ENCODE results near the gene DDX19B. TPM values are rescaled to one million over a fixed set of nuclear protein-coding genes. Genes with fewer than 3 reads are reported as not detected.

DDX19B gene
- total and polyA plus RNA-seq, 9 of the 15 experiments (the other 6 are each of a cell fraction or from before 2014, with no cell fraction given) = 7.0 to 32.9 (median 19.3) TPM

- Histone ChIP-seq H2AFZ (ENCODE audit: low read depth, low read length) (peak overlapping the region; percentile 71), H3K27me3 (ENCODE audit: control insufficient read depth in 2 of 2, insufficient read depth in 2 of 2, low read length in 2 of 2) (no peaks in the 10 kb centered on the region), H3K36me3 (ENCODE audit: control insufficient read depth, insufficient read depth, low read length) (peaks cover 6% of the 10 kb centered on the region), H3K9me3 (replicated peaks; ENCODE audit: control insufficient read depth, insufficient read depth, low read depth, low read length) (peaks cover 4% of the 10 kb centered on the region; the same call in 1 of the 2 replicates), H3K9ac (ENCODE audit: insufficient read depth in 1 of 2, low read depth in 2 of 2, low read length in 2 of 2) (peak overlapping the region in 1 of 2 experiments; percentile 96; a peak in 1 of 4 replicates), H3K27ac (ENCODE audit: extremely low read depth, low read depth, low read length) (peak overlapping the region; percentile 100), H3K9me1 (ENCODE audit: control insufficient read depth, insufficient read depth, low read length) (peaks cover under 1% of the 10 kb centered on the region), H3K79me2 (ENCODE audit: control insufficient read depth, insufficient read depth, low read length) (peaks cover 39% of the 10 kb centered on the region), H3K4me2 (ENCODE audit: insufficient read depth, low read length) (no peak overlapping the region), H4K20me1 (replicated peaks; ENCODE audit: control insufficient read depth, insufficient read depth, low read length) (peaks cover 7% of the 10 kb centered on the region; the same call in 1 of the 2 replicates), H3K4me1 (replicated peaks in 1 of 2; ENCODE audit: control insufficient read depth in 2 of 2, insufficient read depth in 2 of 2, low read length in 2 of 2) (peaks cover 8 to 12% of the 10 kb centered on the region in 2 experiments), H3K4me3 (no peak overlapping the region)
- FAIRE-seq (no peak), ATAC-seq (no peak), DNase-seq (ENCODE audit: extremely low read depth in 1 of 4, low spot score in 3 of 4) (no peak)
- intact Hi-C loops (cut with micrococcal nuclease) (no loop called here), in situ Hi-C loops (cut with MboI) (no loop called here)
- ChIA-PET CTCF (ENCODE audit: low intra/inter-chr PET ratio) (no interaction called here), POLR2A (interaction anchor here (1.7 kb wide), 1 partner anchor 55 kb away, joined by 5 read pairs; the partner anchor contains the start of gene DDX19A)
- no TSS peak for BruUV-seq (replicated peaks)
- no peak for TF ChIP-seq POLR2G (IDR thresholded peaks at IDR 0.05; ENCODE audit: low read depth, low read length)
- peak; percentile 42 for TF ChIP-seq RBM25 (IDR thresholded peaks at IDR 0.05; ENCODE audit: low read depth, low read length, severe bottlenecking)
- 0 out of 2 replicates have a peak, but pooled peaks have one; percentile 10 for TF ChIP-seq PTTG1 (tag; IDR thresholded peaks at IDR 0.05; ENCODE audit: low read depth)
- TF ChIP-seq ZKSCAN8 (CRISPR knock-in tag; IDR thresholded peaks at IDR 0.05) = peak; percentile 98
- TF ChIP-seq FOXJ2 (tag; IDR thresholded peaks at IDR 0.05) = no peak
- TF ChIP-seq HNRNPH1 (optimal IDR thresholded peaks at IDR 0.05; ENCODE audit: low read depth, low read length) = no peak
- 0 out of 2 replicates have a peak, but pooled peaks have one; percentile 49 for TF ChIP-seq ZNF589 (CRISPR knock-in tag; IDR thresholded peaks at IDR 0.05; ENCODE audit: low read depth)
- 0 out of 2 replicates have a peak, but pooled peaks have one; percentile 16 for TF ChIP-seq FOSL1 (tag; conservative IDR thresholded peaks at IDR 0.05)
- no peak for TF ChIP-seq ZNF511 (CRISPR knock-in tag; IDR thresholded peaks at IDR 0.05)
- peak; percentile 19 to 67; a peak in 3 of 4 replicates for TF ChIP-seq KDM1A (IDR thresholded peaks at IDR 0.05)
- TF ChIP-seq ZNF3 (CRISPR knock-in tag; IDR thresholded peaks at IDR 0.05) = peak; percentile 98
- TF ChIP-seq CBX3 (IDR thresholded peaks at IDR 0.05; ENCODE audit: borderline replicate concordance in 1 of 2, low read length in 2 of 2) = peak in 1 of 2 experiments; percentile 29; a peak in 1 of 3 replicates
- TF ChIP-seq BCLAF1 (IDR thresholded peaks at IDR 0.05; ENCODE audit: borderline replicate concordance in 1 of 2, control insufficient read depth in 1 of 2, low read depth in 2 of 2, low read length in 1 of 2) = no peak
- peak; percentile 44; the same call in 1 of the 2 replicates for TF ChIP-seq SMARCA5 (IDR thresholded peaks at IDR 0.05)
- no peak for TF ChIP-seq E2F3 (CRISPR knock-in tag; IDR thresholded peaks at IDR 0.05)
- TF ChIP-seq BCOR (IDR thresholded peaks at IDR 0.05) = peak; percentile 73
Observed at GRCh38 chr16:70290949-70291519, 8.0 kb upstream of the DDX19B start.

All from K562 (cell line).